GM18951 (cell line): ENCODE measurements around the gene MANSC1.
"Not testable (repeated sequence)": the region's sequence is repeated elsewhere in the genome, so short reads cannot be mapped to it uniquely, and the experiment has no call there.

Experiments
- POLR2A ChIP-seq: IDR thresholded peaks from 4 replicates; pipeline ENCODE4 v1.6.1; 2011; ENCODE audit warnings: mild to moderate bottlenecking; ENCODE audit not compliant: insufficient read length, insufficient read depth; ENCODE audit errors: extremely low read depth
- in situ Hi-C: fragments of 300-500 bp; cut with MboI; formaldehyde crosslinking; loops from one replicate; pipeline ENCODE4 v1.12.0; 2022; ENCODE audit warnings: low sequenced_read_pairs, mixed read lengths, inconsistent platforms; ENCODE audit not compliant: unreplicated experiment

The MANSC1 gene

DNA sequence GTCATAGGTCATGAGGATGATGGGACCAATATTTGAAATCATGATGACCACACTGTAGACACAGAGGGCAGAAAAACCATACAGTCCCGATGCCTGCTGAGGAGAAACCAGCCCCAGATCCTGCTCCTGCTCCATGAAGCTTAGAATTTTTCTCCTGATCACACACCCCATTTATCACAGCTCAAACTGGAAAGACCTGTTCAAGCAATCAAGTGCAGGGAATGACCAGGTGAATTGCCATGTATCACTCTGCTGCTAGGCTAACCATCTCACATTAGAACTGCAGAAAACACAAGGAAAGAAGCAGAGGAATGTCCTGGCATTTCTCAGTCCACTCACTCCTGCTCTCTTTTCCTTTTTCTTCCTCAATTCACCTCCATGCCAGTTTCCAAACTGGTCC is 18.1 kb downstream of the MANSC1 start:
- no peak for TF ChIP-seq POLR2A
- in situ Hi-C loops, result loop anchor here (25.0 kb wide), 1 partner anchor 770 kb away; no protein-coding TSS in a partner anchor

GRCh38 chr12:12331244-12331771 is 18.7 kb downstream of the MANSC1 start:
- TF ChIP-seq POLR2A, result no peak
- in situ Hi-C loops, result loop anchor here (25.0 kb wide), 1 partner anchor 769 kb away; no protein-coding TSS in a partner anchor

GRCh38 chr12:12327802-12328201 is 22.2 kb downstream of the MANSC1 start:
- in situ Hi-C loops, result loop anchor here (25.0 kb wide), 1 partner anchor 766 kb away; no protein-coding TSS in a partner anchor
- no peak for TF ChIP-seq POLR2A

GRCh38 chr12:12326262-12326661 is 23.8 kb downstream of the MANSC1 start:
- in situ Hi-C loops, result loop anchor here (25.0 kb wide), 1 partner anchor 764 kb away; no protein-coding TSS in a partner anchor
- no peak for TF ChIP-seq POLR2A

DNA sequence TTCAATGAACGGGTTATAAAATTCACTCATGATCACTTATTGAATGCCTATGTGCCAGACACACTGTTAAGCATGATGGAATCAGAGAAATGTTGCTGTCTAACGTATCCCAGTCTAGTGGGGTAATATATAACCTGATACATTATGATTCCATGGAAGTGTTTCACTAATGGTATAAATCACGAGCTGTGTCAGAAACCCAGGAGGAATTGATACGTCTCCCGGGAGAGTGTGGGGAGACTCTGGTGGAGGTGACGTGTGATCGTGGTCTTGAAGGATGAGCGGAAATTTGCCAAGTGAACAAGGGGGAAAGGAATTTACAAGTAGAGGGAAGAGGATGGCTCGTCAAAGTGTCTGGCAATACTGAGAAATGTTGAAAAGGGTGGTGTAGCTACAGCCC is 26.5 kb downstream of the MANSC1 start:
- TF ChIP-seq POLR2A, result no peak

DNA sequence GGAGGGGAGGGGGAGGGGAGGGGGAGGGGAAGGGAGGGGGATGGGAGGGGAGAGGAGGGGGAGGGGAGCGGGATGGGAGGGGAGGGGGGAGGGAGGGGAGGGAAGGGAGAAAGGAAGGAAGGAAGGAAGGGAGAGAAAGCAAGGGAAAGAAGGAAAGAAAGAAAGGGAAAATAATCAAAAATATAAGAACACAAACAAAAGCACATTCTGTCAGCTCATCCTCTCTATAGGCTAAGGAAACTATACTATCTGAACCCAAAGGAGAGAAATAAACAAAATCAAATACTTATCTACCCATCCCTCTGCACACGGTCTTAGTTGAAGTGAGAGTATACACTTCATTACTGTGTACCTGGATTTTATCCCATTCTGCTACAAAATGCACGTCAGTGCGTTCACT is 26.9 kb downstream of the MANSC1 start:
- in situ Hi-C loops, result loop anchor here (5.0 kb wide), 1 partner anchor 241 kb away; no protein-coding TSS in a partner anchor
- no peak for TF ChIP-seq POLR2A

More for the DNA sequence above, 26.5 kb downstream of the MANSC1 start:
- in situ Hi-C loops, result loop anchor here (5.0 kb wide), 1 partner anchor 241 kb away; no protein-coding TSS in a partner anchor

DNA sequence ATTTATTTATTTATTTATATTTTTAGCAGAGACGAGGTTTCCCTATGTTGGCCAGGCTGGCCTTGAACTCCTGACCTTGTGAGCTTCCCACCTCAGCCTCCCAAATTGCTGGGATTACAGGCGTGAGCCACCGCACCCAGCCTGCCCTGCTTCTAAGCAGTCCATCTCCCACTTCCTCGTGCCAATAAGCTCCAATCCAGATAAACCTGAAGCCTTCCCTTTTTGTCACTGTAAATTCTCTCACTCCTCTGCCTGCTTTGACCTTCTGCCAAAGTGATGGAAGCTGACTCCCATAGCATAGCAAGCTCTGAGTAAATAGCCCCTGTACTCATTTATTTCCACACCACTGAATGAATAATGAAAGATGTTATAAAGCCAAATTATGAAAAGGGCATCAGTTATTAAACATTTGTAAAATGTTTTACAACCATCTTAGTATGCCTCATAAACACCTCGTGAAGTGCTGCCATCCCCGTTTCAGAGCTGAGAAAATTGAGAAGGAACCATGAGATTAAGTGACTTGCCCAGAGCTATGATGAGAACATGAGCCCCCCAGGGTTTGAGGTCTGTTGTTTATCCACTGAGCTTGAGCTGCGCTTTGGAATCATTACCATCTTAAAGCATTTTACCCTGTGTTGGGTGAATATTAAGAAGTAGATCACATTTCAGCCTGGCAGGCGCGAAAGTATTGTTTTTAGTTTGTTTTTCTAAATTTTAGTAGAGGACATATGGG is 30.4 kb downstream of the MANSC1 start:
- in situ Hi-C loops, result loop anchor here (5.0 kb wide), 1 partner anchor 237 kb away; no protein-coding TSS in a partner anchor

DNA sequence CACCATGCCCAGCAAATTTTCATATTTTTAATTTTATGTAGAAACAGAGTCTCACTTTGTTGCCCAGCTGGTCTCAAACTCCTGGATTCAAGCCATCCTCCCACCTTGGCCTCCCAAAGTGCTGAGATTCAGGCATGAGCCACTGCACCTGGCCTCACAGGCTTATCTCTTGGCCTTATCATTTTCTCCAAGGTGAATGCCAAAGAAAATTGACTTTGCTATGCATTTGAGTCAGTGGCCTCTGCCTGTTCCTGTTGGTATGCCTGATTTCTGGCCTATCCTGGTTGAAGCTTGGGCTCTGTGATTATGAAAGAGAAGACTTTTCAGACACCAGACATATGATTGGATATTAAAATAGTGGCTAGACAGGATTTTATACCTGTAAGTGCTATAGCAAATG is 34.2 kb downstream of the MANSC1 start:
- TF ChIP-seq POLR2A, result no peak
- in situ Hi-C loops, result no loop called here

More for the DNA sequence above, 30.4 kb downstream of the MANSC1 start:
- TF ChIP-seq POLR2A, result no peak

DNA sequence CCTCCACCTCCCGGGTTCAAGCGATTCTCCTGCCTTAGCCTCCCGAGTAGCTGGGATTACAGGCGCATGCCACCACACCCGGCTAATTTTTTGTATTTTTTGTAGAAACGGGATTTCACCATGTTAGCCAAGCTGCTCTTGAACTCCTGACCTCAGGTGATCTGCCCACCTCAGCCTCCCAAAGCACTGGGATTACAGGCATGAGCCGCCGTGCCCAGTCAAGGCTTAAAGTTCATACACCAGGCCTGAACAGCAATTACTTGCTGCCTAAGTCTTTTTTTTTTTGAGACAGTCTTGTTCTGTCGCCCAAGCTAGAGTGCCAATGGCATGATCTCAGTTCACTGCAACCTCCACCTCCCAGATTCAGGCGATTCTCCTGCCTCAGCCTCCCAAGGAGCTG is 39.3 kb downstream of the MANSC1 start:
- in situ Hi-C loops, result not testable (repeated sequence)

DNA sequence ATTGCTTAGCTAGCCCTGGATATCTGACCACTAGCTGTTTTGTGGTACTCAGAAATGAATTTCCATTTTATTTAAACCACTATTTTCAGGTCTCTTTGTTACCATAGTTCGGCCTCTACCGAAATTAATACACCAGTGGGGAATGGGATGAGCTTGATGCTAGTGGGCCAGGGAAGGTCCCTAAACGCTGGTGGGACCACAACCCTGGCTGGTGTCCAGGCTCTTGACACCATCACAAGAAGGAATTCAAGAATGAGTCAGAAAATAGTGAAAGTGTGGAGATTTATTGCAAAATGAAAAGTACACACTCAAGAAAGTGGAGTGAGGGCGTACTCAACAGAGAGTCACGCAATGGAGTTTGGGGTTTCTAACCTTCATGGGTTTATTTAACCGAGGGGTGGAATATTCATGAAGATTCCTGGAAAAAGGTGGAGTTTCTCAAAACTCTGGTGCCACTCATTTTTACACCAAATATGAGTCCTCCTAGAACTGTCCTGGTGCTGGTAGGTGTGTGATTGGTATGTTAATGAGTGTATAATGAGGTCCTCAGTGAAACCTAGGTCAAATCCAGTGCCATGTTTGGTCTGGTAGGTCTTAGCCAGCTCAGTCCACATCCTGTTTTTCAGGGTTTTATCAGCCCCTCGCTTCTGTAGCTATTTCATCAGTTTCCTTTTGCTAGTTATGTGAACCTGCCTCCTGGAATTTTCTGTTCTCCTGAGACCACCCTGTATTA is 44.3 kb downstream of the MANSC1 start:
- no peak for TF ChIP-seq POLR2A
- in situ Hi-C loops, result no loop called here

DNA sequence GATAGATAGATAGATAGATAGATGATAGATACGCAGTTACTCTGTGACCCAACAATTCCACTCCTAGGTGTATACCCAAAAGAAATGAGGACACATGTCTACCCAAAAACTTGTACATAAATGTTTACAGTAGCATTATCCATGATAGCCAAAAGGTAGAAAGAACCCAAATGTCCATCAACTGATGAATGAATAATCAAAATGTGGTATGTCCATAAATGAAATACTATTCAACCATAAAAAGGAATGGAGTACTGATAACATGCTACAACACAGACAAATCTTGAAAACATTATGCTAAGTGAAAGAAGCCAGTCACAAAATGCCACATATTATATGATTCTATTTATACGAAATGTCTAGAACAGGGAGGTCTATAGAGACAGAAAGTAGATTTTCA is 47.1 kb downstream of the MANSC1 start:
- in situ Hi-C loops, result no loop called here

DNA sequence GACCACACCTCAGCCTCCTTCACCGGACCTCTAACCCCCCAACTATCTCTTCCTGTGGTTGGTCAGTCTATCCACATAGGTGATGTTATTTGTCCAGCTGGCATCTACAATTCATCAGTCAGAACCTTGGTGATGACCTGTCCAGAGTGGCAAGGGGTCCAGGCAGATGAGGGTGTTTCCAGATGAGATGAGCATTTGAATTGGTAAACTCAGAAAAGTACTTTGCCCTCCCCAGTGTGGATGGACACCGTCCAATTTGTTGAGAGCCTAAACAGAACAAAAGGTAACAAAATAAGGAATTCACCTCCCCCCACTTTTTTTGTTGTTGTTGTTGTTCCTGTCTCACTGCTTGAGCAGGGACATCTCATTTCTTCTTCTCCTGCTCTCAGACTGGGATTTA is 48.9 kb downstream of the MANSC1 start:
- no peak for TF ChIP-seq POLR2A
- in situ Hi-C loops, result no loop called here

More for the DNA sequence above, 47.1 kb downstream of the MANSC1 start:
- TF ChIP-seq POLR2A, result no peak

GRCh38 chr12:12297201-12297830 is 52.7 kb downstream of the MANSC1 start:
- in situ Hi-C loops, result no loop called here
- no peak for TF ChIP-seq POLR2A
